GM18909 (cell line): Measurements from ENCODE around the gene SFSWAP.
"Not testable (repeated sequence)": the region's sequence is repeated elsewhere in the genome, so short reads cannot be mapped to it uniquely, and the experiment has no call there.

ENCODE experiments used
- ATAC-seq: cut with Tn5 transposase; IDR thresholded peaks from one replicate; pipeline ENCODE4 v1.9.1; 2021; ENCODE audit warnings: mild to moderate bottlenecking; ENCODE audit not compliant: unreplicated experiment, poor library complexity

SFSWAP gene

GRCh38 chr12:131678389-131679181 is 32.3 kb upstream of the SFSWAP start:
- ATAC-seq: not testable (repeated sequence)

GRCh38 chr12:131679186-131679585 is 31.7 kb upstream of the SFSWAP start:
- not testable (repeated sequence) for ATAC-seq

GRCh38 chr12:131679816-131680215 is 31.1 kb upstream of the SFSWAP start:
- ATAC-seq: not testable (repeated sequence)

GRCh38 chr12:131680392-131681256 is 30.3 kb upstream of the SFSWAP start:
- ATAC-seq: not testable (repeated sequence)

- no peak for ATAC-seq
Observed at GRCh38 chr12:131681257-131681620, 29.7 kb upstream of the SFSWAP start.

GRCh38 chr12:131681746-131682509 is 29.0 kb upstream of the SFSWAP start:
- ATAC-seq: peak; percentile 100

- peak; percentile 11 for ATAC-seq
Observed at GRCh38 chr12:131682510-131682895, 28.4 kb upstream of the SFSWAP start.

GRCh38 chr12:131683266-131684014 is 27.4 kb upstream of the SFSWAP start:
- ATAC-seq: no peak

- ATAC-seq: no peak
Observed at GRCh38 chr12:131684015-131684725, 26.7 kb upstream of the SFSWAP start.

GRCh38 chr12:131687346-131688125 is 23.4 kb upstream of the SFSWAP start:
- no peak for ATAC-seq

GRCh38 chr12:131688131-131688844 is 22.6 kb upstream of the SFSWAP start:
- ATAC-seq: no peak

- ATAC-seq: no peak
Observed at GRCh38 chr12:131688845-131689154, 22.1 kb upstream of the SFSWAP start.

GRCh38 chr12:131690320-131690719 is 20.6 kb upstream of the SFSWAP start:
- ATAC-seq: no peak

GRCh38 chr12:131692431-131692830 is 18.5 kb upstream of the SFSWAP start:
- ATAC-seq: no peak

- no peak for ATAC-seq
Observed at GRCh38 chr12:131693149-131693548, 17.7 kb upstream of the SFSWAP start.

- ATAC-seq: no peak
Observed at GRCh38 chr12:131694116-131694838, 16.6 kb upstream of the SFSWAP start.

- ATAC-seq: no peak
Observed at GRCh38 chr12:131695968-131696367, 14.9 kb upstream of the SFSWAP start.

GRCh38 chr12:131698286-131698685 is 12.6 kb upstream of the SFSWAP start:
- no peak for ATAC-seq
